AG09309 (cell line): ENCODE measurements around the gene AKR1A1.

Experiments used
- DNase-seq: peaks from one replicate; pipeline ENCODE4 v3.0.0-alpha.2; 2010; ENCODE audit warnings: low read depth
- H3K4me3 ChIP-seq: 2 replicates; pipeline ENCODE4 v1.5.1; 2011; ENCODE audit warnings: mild to moderate bottlenecking, low read depth, low read length, moderate library complexity; ENCODE audit not compliant: control insufficient read depth
- TF ChIP-seq, protein P1 (sequence below): IDR thresholded peaks from 2 replicates; pipeline ENCODE4 v1.5.1; 2011; ENCODE audit warnings: mild to moderate bottlenecking, low read depth, low read length, inconsistent platforms; ENCODE audit not compliant: insufficient read depth, control insufficient read depth; ENCODE audit errors: missing control alignments

AKR1A1 gene

DNA sequence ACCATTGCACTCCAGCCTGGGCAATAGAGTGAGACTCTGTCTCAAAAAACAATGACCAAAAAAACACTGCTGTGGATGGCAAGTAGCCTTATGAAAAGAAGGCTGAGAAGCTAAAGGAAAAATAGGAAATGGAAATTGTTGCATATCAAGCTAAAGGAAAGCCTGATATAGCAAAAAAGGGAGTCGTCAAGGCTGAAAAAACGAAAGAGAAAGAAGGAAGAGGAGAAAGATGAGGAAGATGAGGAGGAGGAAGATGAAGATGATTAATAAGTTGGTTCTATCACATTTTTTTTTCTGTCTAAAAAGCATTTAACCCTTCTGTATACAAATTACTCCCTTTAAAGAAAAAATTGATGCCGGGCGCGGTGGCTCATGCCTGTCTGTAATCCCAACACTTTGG is 18.8 kb upstream of the AKR1A1 start:
- DNase-seq: no peak
- H3K4me3 ChIP-seq: no peak overlapping the region
- TF ChIP-seq, protein P1, sequence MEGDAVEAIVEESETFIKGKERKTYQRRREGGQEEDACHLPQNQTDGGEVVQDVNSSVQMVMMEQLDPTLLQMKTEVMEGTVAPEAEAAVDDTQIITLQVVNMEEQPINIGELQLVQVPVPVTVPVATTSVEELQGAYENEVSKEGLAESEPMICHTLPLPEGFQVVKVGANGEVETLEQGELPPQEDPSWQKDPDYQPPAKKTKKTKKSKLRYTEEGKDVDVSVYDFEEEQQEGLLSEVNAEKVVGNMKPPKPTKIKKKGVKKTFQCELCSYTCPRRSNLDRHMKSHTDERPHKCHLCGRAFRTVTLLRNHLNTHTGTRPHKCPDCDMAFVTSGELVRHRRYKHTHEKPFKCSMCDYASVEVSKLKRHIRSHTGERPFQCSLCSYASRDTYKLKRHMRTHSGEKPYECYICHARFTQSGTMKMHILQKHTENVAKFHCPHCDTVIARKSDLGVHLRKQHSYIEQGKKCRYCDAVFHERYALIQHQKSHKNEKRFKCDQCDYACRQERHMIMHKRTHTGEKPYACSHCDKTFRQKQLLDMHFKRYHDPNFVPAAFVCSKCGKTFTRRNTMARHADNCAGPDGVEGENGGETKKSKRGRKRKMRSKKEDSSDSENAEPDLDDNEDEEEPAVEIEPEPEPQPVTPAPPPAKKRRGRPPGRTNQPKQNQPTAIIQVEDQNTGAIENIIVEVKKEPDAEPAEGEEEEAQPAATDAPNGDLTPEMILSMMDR: no peak

DNA sequence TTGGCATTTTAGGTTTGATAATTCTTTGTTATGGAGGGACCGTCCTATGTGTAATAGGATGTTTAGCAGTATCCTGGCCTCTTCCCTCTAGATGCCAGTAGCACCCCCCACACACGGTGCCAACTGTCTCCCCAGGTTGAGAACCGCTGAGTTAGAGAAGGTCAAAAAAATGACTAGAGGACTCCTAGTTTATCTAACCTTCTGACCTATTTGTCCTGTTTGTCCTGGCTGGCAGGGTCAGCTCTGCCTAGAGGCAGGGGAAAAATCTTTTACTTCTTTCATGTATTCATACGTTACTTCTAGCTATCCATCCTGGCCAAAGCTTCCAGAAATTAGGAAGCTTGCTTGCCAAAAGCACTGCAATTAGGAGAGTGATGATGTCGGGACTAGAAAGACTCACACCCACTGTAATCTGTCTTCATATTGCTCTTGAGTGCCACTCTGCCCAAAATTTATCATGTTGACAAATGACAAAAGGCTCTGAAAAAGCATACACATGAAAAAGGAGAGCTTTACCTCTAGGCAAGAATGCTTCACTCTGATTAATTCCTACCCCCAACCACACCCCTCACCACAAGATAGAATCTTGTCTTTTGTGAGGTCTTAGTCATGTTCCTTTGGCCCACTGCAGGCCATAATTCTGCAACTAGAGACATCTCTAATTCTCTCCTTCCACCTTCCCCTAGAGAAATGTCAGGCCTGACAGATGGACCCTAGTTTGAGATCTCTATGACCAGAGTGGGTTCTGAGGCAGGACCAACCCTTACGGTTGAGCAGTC is 14.4 kb upstream of the AKR1A1 start:
- TF ChIP-seq, protein P1: no peak

DNA sequence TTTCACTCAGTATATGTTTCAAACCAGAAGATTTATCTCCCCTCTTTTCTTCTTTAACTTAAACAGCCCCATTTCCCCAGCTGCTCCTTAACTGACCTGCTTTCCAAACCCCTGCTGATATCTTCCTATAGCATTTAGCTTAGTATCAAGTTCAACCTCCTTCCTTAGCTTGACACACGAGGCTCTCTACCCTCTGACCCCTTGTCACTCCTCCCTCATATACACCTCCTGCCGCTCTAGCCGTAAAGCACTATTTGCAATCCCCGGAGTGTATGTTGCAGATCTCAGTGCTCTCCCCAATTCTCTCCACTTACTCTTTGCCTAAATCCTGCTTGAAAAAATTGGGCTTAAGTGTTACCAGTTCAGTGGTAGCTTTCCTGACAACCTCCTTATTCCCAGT is 13.7 kb upstream of the AKR1A1 start:
- TF ChIP-seq, protein P1: no peak
- no peak for DNase-seq

More for the DNA sequence above, 14.4 kb upstream of the AKR1A1 start:
- H3K4me3 ChIP-seq: no peak overlapping the region
- DNase-seq: no peak

DNA sequence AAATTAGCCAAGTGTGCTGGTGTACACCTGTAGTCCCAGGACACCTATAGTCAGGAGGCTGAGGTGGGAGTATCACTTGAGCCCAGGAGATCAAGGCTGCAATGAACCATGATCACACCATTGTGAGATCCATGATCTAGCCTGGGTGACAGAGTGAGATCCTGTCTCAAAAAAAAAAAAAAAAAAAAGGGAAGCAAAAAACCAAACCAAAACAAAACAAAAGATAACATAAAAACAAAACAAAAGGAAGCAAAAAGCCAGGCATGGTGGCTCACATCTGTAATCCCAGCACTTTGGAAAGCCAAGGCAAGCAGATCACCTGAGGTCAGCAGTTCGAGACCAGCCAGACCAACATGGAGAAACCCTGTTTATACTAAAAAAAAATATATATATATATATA is 9.4 kb upstream of the AKR1A1 start:
- H3K4me3 ChIP-seq: no peak overlapping the region
- TF ChIP-seq, protein P1: no peak
- no peak for DNase-seq

More for the DNA sequence above, 13.7 kb upstream of the AKR1A1 start:
- H3K4me3 ChIP-seq: no peak overlapping the region

DNA sequence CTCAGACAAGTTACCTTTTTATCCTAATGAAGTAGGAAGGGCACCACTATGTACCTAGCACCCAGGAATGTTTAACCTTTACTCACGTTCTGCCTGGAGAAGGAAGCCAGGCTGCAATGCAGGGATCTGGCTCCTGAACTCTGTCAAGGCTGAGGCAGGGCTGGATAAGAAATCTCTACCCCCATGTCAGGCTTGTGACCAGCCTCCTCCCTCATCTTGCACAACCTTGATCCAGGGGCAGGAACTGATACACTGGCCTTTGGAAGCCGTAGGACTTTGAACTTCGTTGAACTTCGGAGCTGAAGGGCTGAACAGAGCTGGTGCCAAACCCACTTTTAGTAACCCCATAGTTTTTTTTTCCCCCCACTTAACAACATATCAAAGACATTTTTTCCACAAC is 8.0 kb upstream of the AKR1A1 start:
- TF ChIP-seq, protein P1: no peak
- H3K4me3 ChIP-seq: no peak overlapping the region
- no peak for DNase-seq

DNA sequence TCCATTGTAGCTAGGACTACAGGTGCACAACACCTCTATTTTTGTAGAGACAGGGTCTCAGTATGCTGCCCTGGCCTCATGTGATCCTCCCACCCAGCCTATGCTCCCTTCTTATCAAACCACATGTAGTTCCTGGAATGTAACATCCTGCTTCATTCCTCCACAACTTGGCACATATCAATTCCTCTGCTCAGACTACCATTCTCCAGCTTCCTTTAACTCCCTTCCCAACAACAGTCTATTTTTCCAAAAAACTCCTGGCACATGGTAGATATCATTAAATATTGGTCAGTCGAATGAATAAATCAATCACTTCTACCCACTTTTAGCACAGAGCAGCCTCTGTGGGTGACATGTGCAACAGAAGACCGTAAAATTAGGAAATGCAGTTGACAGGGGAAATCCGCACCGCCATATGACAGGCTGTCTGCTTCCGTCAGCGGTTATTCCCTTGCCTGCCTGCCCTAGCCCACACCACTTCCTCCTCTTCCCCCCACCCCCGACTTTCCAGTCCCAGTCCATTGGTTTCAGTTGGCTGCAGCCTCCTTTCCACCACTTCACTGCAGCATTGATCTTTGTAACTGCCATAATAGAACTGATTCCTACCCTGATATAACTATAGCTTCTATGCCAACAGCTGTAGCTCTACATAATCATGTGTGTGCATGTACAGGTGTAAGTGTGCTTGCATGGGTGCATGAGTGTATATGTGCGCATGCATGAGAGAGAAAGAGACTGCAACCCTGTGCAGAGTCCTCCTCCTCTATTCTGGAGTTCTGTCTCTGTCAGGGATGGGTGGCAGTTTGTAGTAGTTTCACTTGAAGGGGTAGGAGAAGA is 6.8 kb upstream of the AKR1A1 start:
- H3K4me3 ChIP-seq: no peak overlapping the region
- no peak for DNase-seq
- TF ChIP-seq, protein P1: no peak
